ENCODE results near the gene UHRF1.
"Not testable (repeated sequence)": the region's sequence is repeated elsewhere in the genome, so short reads cannot be mapped to it uniquely, and the experiment has no call there.

UHRF1 gene

GRCh38 chr19:4909156-4909896 lies at the start of gene UHRF1:
UHRF1 (plus strand) TSS chr19:4909501; CDS start chr19:4910886, 1,385 bp downstream.
- in situ Hi-C loops (cut with HindIII; ENCODE audit: low sequenced_read_pairs) = no loop called here

- in situ Hi-C loops (cut with HindIII; ENCODE audit: low sequenced_read_pairs) = loop anchor here (5.0 kb wide), 3 partner anchors 38 to 73 kb away; no protein-coding TSS in a partner anchor
Observed at GRCh38 chr19:4859697-4860096, 49.6 kb upstream of the UHRF1 start.

- in situ Hi-C loops (cut with HindIII; ENCODE audit: low sequenced_read_pairs) = no loop called here
Observed at GRCh38 chr19:4861147-4861546, 48.2 kb upstream of the UHRF1 start.

- in situ Hi-C loops (cut with HindIII; ENCODE audit: low sequenced_read_pairs) = no loop called here
Observed at GRCh38 chr19:4866595-4867424, 42.5 kb upstream of the UHRF1 start.

- in situ Hi-C loops (cut with HindIII; ENCODE audit: low sequenced_read_pairs) = no loop called here
Observed at GRCh38 chr19:4867534-4868285, 41.6 kb upstream of the UHRF1 start, which contains the start of gene PLIN3. PLIN3 (minus strand) TSS chr19:4867667; CDS start chr19:4861394, 6,273 bp downstream.

GRCh38 chr19:4868286-4868834 lies 40.9 kb upstream of the UHRF1 start:
- in situ Hi-C loops (cut with HindIII; ENCODE audit: low sequenced_read_pairs) = no loop called here

GRCh38 chr19:4870025-4870700 lies 39.1 kb upstream of the UHRF1 start:
- in situ Hi-C loops (cut with HindIII; ENCODE audit: low sequenced_read_pairs) = no loop called here

GRCh38 chr19:4871711-4872110 lies 37.6 kb upstream of the UHRF1 start:
- in situ Hi-C loops (cut with HindIII; ENCODE audit: low sequenced_read_pairs) = no loop called here

GRCh38 chr19:4873930-4874329 lies 35.4 kb upstream of the UHRF1 start:
- in situ Hi-C loops (cut with HindIII; ENCODE audit: low sequenced_read_pairs) = no loop called here

- in situ Hi-C loops (cut with HindIII; ENCODE audit: low sequenced_read_pairs) = no loop called here
Observed at GRCh38 chr19:4877753-4878490, 31.4 kb upstream of the UHRF1 start.

- in situ Hi-C loops (cut with HindIII; ENCODE audit: low sequenced_read_pairs) = no loop called here
Observed at GRCh38 chr19:4878491-4878968, 30.8 kb upstream of the UHRF1 start.

- in situ Hi-C loops (cut with HindIII; ENCODE audit: low sequenced_read_pairs) = no loop called here
Observed at GRCh38 chr19:4879041-4879440, 30.3 kb upstream of the UHRF1 start.

GRCh38 chr19:4882874-4883273 lies 26.4 kb upstream of the UHRF1 start:
- in situ Hi-C loops (cut with HindIII; ENCODE audit: low sequenced_read_pairs) = not testable (repeated sequence)

GRCh38 chr19:4884993-4885392 lies 24.3 kb upstream of the UHRF1 start:
- in situ Hi-C loops (cut with HindIII; ENCODE audit: low sequenced_read_pairs) = not testable (repeated sequence)

- in situ Hi-C loops (cut with HindIII; ENCODE audit: low sequenced_read_pairs) = not testable (repeated sequence)
Observed at GRCh38 chr19:4887803-4888202, 21.5 kb upstream of the UHRF1 start.

- in situ Hi-C loops (cut with HindIII; ENCODE audit: low sequenced_read_pairs) = no loop called here
Observed at GRCh38 chr19:4889034-4889815, 20.1 kb upstream of the UHRF1 start.

GRCh38 chr19:4891066-4891465 lies 18.2 kb upstream of the UHRF1 start:
- in situ Hi-C loops (cut with HindIII; ENCODE audit: low sequenced_read_pairs) = no loop called here

GRCh38 chr19:4892962-4893361 lies 16.3 kb upstream of the UHRF1 start:
- in situ Hi-C loops (cut with HindIII; ENCODE audit: low sequenced_read_pairs) = not testable (repeated sequence)

- in situ Hi-C loops (cut with HindIII; ENCODE audit: low sequenced_read_pairs) = loop anchor here (5.0 kb wide), 1 partner anchor 39 kb away; no protein-coding TSS in a partner anchor
Observed at GRCh38 chr19:4896372-4896771, 12.9 kb upstream of the UHRF1 start.

All from endothelial cell of hepatic sinusoid (primary cell).